ENCODE results near the gene ARHGEF6.

- TF ChIP-seq POLR2AphosphoS5 (IDR thresholded peaks at IDR 0.05; ENCODE audit: low read depth) (no peak), EZH2 (IDR thresholded peaks at IDR 0.05; ENCODE audit: low read depth, unreplicated experiment) (no peak), CTCF (conservative IDR thresholded peaks at IDR 0.05; ENCODE audit: low read depth in 2 of 2) (no peak), EZH2phosphoT487 (IDR thresholded peaks at IDR 0.05; ENCODE audit: unreplicated experiment) (no peak), REST (IDR thresholded peaks at IDR 0.05; ENCODE audit: unreplicated experiment) (no peak), NANOG (IDR thresholded peaks at IDR 0.05; ENCODE audit: borderline replicate concordance) (no peak), JUNB (IDR thresholded peaks at IDR 0.05; ENCODE audit: unreplicated experiment) (no peak), ZNF462 (CRISPR knock-in tag; IDR thresholded peaks at IDR 0.05) (no peak), CREB1 (CRISPR knock-in tag; IDR thresholded peaks at IDR 0.05; ENCODE audit: low read depth) (no peak), ZNF114 (CRISPR knock-in tag; IDR thresholded peaks at IDR 0.05) (no peak)
Observed at GRCh38 chrX:136667446-136668168, 113.1 kb downstream of the ARHGEF6 start.

Measured in GM23338 (cell line).